ENCODE data around the gene PDLIM5.

GRCh38 chr4:94507281-94507680, 55.5 kb downstream of the PDLIM5 start:
- no peak for TF ChIP-seq CTCF (conservative IDR thresholded peaks at IDR 0.05; ENCODE audit: low read length)
- no peak for TF ChIP-seq EZH2phosphoT487 (IDR thresholded peaks at IDR 0.05; ENCODE audit: borderline replicate concordance, low read depth, low read length)
